T follicular helper cell (primary cell): ENCODE results near the gene ZC3H12C.

ENCODE experiments used
- DNase-seq: peaks from one replicate; pipeline ENCODE4 v3.0.0-alpha.2; 2020; ENCODE audit warnings: low read depth

ZC3H12C gene

DNA sequence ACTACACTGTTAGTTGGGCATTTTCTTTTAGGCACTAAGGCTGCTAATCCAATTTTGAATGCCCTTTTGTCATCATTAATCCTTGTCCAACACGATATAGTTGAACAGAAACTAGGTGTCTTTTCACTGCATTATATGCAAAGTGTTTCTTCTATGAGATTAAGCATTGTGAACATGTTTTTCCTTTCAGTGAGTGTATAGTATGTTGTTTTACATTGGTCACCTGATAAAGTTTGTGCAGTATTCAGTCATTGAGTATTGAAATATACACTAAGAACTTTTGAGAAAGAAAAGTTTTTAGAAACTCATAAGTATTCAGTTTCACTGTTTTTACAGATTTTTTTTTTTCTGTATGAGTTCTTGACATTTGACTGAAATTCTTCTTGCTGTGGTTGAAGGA is 59.0 kb downstream of the ZC3H12C start:
- DNase-seq, result no peak

GRCh38 chr11:110153474-110153873 is 60.3 kb downstream of the ZC3H12C start:
- DNase-seq, result no peak

- no peak for DNase-seq
These were observed 63.3 kb downstream of the ZC3H12C start for GRCh38 chr11:110156503-110156902.

DNA sequence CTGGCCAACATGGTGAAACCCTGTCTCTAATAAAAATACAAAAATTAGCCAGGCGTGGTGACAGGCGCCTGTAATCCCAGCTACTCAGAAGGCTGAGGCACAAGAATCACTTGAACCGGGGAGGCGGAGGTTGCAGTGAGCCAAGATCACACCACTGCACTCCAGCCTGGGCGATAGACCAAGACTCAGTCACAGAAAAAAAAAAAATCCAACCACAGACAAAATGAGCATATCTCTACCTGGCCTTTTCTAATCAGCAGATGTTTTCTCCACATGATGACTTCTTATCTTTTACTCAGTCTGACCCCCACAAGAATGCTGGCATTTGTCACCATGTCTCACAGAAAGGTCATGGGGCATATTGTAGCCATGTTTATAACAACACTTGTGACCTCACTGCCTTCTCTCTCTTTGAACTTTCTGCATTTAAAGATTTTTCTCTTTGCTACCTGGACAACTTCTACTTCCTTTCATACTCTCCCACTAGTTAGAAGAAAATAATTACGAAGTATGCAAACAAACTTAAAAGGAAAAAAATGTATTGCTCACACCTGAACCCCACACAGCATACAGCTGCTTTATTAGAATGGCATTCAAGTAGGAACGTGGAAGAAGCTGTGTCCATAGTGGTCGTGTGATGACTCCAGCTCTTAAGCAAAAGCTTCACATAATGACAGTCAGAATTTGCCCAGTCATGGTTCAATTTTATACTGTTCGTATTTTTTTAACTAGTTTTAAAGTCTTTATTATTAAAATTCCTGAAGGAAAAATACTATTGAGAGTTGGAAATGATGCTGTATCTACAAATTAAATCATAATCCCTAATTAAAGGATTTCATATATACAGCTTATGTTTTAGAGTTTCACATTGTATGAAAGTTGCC is 65.4 kb downstream of the ZC3H12C start:
- DNase-seq, result no peak

DNA sequence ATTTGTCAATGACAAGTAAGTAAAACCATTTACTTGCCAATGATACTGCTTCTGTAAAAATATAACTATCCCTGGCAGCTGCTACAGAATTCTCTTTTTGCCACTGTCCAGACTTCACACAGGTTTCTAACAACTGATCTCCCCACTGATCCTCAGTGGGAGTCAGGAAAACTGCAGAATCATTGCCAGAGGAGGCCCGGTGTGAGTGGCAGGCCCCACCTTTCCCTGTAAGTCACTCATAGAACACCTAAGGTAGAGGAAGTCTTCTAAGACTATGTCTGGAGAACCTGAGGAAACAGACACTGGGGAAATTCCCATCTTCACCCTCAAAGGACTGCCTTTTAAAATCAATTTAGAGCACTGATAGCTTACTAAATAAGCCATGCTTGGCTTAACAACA is 66.3 kb downstream of the ZC3H12C start:
- no peak for DNase-seq

GRCh38 chr11:110160016-110160415 is 66.8 kb downstream of the ZC3H12C start:
- DNase-seq, result no peak

GRCh38 chr11:110160437-110160836 is 67.2 kb downstream of the ZC3H12C start:
- DNase-seq, result no peak

DNA sequence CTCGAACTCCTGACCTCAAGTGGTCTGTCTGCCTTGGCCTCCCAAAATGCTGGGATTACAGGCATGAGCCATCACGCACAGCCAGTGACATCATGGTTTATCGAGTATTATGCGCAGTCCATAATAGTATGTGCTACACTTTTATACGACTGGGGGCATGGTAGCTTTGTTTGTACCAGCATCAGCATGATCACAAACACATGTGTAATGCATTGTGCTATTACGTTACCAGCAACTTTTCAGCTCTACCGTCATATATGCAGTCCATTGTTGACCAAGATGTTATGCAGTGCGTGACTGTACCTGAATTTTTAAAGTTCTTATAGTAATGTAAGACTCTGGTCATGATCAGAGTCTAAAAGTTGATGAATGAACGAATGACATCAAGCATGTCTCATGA is 67.9 kb downstream of the ZC3H12C start:
- DNase-seq, result no peak

- DNase-seq, result no peak
These were observed 69.0 kb downstream of the ZC3H12C start for GRCh38 chr11:110162216-110162615.

DNA sequence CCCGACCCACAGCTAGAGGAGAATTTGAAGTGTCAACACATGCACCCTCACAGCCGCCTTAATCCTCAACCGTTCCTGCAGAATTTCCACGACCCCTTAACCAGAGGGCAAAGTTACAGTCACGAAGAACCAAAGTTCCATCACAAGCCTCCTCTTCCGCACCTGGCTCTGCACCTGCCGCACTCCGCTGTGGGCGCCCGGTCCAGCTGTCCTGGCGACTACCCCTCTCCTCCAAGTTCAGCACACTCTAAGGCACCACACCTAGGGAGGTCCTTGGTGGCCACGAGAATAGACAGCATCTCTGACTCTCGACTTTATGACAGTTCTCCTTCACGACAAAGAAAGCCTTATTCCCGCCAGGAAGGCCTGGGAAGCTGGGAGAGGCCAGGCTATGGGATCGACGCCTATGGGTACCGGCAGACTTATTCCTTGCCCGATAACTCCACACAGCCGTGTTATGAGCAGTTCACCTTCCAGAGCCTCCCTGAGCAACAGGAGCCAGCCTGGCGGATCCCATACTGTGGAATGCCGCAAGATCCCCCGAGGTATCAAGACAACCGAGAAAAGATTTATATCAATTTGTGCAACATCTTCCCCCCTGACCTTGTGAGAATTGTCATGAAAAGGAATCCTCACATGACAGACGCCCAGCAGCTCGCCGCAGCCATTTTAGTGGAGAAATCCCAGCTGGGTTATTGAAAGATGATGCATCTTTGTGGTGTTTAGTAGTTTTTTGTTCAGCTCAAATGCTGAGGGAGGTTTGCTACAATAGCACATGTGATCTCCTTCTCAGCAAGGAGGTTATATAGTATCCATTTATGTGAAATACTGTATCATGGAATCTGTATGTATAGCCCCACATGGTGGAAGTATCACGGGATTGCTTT is 72.1 kb downstream of the ZC3H12C start:
- DNase-seq, result no peak

GRCh38 chr11:110168033-110168803 is 75.0 kb downstream of the ZC3H12C start:
- DNase-seq, result no peak

DNA sequence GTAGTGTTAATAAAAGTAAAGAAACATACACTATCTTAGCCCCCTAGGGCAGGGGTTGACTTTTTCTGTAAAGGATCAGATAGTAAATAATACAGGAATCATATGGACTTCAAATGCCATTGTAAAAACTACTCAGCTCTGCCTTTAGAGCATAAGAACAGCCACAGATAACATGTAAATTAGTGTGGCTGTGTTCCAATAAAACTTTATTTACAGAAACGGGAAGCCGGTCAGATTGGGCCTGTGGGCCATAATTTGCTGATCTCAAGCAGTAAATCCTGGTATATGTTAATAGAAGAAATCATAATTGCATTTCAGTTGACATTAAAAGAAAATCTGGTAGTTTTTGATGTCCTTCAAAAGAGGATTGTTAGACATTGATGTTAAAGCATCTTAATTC is 76.5 kb downstream of the ZC3H12C start:
- no peak for DNase-seq

DNA sequence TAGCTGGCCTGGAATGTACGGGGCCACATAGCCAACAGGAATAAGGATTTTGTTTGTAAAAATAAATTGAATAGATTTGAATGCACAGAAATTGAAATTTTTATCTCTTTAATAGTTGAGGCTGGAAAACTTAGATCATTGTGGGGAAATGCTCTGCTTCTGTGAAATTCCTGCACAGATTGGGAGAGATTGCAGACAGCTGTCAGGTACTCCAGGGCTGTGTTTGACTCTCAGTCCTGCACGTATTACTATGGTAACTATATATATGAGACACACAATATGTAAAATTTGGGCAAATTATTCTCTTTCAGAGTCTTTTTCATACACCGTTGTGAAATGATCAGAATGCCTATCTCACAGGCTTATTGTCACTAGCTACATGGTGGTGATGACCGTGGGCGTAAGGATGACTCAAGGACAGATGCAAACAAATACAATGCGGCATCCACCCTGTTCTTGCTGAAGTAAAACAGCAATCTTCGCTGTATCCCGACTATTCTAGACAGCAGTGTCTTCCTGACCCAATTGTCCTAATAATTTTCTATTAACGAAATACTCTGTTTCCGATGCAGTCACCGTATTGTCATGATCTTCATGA is 79.4 kb downstream of the ZC3H12C start:
- DNase-seq, result no peak

- DNase-seq, result peak; percentile 35
These were observed 80.8 kb downstream of the ZC3H12C start for GRCh38 chr11:110173811-110174644.

- DNase-seq, result no peak
These were observed 81.6 kb downstream of the ZC3H12C start for GRCh38 chr11:110174645-110175310.

DNA sequence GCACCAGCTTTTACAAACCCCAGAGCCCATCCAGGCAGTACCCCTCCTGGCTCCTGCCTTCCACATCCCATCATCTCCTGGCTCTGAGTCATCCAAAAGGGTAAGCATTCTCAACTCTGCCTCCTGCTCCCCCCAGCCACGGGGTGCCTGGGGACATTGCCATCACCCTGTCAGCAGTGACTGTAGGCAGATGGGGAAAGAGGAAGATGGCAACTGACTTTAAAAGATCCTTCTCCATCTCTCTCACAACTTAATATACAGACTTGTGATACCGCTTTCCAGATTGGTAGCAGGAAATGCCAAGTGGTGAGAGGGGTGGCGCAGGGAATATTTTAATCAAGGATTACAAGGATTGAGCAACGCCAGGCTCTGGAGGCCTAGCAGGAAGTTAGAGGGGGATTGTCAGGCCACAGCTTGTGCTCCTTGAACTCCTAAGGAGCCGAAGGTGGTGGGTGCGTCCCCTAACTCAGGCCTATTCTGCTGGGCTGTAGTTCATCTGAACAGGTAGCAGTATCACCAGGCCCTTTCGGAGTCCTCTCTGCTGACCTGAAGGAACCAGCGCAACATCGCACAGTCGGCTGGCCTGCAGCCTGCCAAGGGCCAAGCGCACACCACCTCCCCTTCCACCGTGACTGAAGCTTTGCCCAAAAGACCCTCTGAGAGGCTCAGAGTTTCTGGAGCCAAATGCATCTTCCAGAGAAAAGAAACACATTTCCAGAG is 83.3 kb downstream of the ZC3H12C start:
- no peak for DNase-seq

GRCh38 chr11:110177086-110177456 is 83.9 kb downstream of the ZC3H12C start:
- DNase-seq, result no peak

GRCh38 chr11:110179064-110179463 is 85.9 kb downstream of the ZC3H12C start:
- no peak for DNase-seq

- no peak for DNase-seq
These were observed 89.7 kb downstream of the ZC3H12C start for GRCh38 chr11:110182886-110183285.

DNA sequence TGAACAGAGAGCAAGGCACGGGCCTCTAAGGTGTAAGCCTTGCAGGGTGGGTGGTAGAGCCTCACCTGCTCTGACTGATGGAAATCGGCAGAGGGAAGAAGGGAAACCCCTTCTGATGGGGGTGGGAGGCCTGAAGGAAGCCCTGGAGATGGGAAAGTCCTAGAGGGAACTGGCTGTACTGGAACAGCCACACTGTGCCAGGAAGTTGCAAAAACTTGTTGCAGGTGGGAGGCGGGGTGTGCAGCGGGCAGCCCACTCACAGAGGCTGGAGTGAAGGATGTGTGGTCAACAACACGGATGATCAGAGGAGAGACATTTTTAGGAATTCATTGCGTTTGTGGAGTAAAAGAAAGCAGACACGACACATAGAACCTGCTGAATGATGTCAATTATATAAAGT is 91.3 kb downstream of the ZC3H12C start:
- no peak for DNase-seq
